ENCODE results near the gene EMD. TPM values are rescaled to one million over a fixed set of nuclear protein-coding genes. Genes with fewer than 3 reads are reported as not detected.
A peak's percentile ranks its signal among the peaks of the same experiment; 100 is the strongest.

EMD gene
- total and polyA plus RNA-seq, 2 experiments from 2014 or later, result 39.4 to 61.0 TPM

DNA sequence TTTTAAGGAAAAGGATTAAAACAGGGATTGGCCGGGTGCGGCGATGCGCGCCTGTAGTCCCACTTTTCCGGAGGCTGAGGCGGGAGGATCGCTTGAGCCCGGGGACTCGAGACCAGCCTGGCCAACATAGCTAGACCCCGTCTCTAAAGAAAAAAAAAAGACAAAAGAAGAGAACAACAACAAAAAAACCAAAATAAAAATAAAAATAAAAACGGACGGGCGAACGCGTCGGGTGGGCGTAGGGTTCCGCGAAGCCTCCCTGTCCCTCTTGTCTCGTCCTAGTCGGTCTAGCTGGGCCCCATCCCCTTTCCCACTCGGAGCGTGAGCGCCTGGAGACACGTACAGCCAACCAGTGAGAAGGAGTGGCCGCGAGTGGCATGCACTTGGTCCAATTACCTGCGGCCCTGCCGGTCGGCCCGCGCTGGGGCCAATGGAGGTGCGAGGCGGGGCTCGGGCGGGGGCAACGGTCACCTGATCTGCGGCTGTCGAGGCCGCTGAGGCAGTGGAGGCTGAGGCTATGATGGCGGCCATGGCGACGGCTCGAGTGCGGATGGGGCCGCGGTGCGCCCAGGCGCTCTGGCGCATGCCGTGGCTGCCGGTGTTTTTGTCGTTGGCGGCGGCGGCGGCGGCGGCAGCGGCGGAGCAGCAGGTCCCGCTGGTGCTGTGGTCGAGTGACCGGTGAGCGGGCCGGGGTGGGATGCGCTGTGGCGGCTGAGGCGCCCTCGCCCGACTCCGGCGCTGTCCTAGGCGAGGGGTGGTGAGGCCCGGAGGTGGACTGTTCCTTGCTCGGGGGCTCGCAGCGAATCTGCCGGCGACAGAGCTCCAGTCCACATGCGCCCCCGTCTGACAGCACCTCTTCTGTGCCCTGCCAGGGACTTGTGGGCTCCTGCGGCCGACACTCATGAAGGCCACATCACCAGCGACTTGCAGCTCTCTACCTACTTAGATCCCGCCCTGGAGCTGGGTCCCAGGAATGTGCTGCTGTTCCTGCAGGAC, 49.4 kb downstream of the EMD start, which contains the start of gene ATP6AP1:
Gene ATP6AP1, plus strand, starts transcription at position 502 of the 996 bp plus-strand sequence. Its CDS starts 16 bp downstream, at position 518.
- Histone ChIP-seq H3K4me3 (peak within 1 kb of the TSS; percentile 58), H3K4me2 (peak within 1 kb of the TSS; percentile 85), H3K9me3 (ENCODE audit: low read depth) (no peaks in the 10 kb centered on the region), H3K36me3 (replicated peaks; ENCODE audit: insufficient read depth, low read depth) (no peaks in the 10 kb centered on the region), H4K20me1 (ENCODE audit: insufficient read depth, poor library complexity, severe bottlenecking) (no peaks in the 10 kb centered on the region), H2AFZ (peak within 1 kb of the TSS; percentile 84), H3K9me2 (replicated peaks; ENCODE audit: insufficient read depth) (no peaks in the 10 kb centered on the region), H3K27ac (peak within 1 kb of the TSS; percentile 88), H3K79me2 (peaks cover 28% of the 10 kb centered on the region), H3K4me1 (ENCODE audit: insufficient read depth) (no peaks in the 10 kb centered on the region), H3K27me3 (no peaks in the 10 kb centered on the region)
- peak; percentile 92 for DNase-seq (ENCODE audit: low spot score)
- TF ChIP-seq EZH2 (IDR thresholded peaks at IDR 0.05; ENCODE audit: borderline replicate concordance) (no peak), EZH2phosphoT487 (IDR thresholded peaks at IDR 0.05; ENCODE audit: low read depth, severe bottlenecking, unreplicated experiment) (no peak)
- TF ChIP-seq, protein P1, sequence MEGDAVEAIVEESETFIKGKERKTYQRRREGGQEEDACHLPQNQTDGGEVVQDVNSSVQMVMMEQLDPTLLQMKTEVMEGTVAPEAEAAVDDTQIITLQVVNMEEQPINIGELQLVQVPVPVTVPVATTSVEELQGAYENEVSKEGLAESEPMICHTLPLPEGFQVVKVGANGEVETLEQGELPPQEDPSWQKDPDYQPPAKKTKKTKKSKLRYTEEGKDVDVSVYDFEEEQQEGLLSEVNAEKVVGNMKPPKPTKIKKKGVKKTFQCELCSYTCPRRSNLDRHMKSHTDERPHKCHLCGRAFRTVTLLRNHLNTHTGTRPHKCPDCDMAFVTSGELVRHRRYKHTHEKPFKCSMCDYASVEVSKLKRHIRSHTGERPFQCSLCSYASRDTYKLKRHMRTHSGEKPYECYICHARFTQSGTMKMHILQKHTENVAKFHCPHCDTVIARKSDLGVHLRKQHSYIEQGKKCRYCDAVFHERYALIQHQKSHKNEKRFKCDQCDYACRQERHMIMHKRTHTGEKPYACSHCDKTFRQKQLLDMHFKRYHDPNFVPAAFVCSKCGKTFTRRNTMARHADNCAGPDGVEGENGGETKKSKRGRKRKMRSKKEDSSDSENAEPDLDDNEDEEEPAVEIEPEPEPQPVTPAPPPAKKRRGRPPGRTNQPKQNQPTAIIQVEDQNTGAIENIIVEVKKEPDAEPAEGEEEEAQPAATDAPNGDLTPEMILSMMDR (IDR thresholded peaks at IDR 0.05; ENCODE audit: poor library complexity), result peak; percentile 3
- WGBS (ENCODE audit: low lambda C conversion rate, missing lambda C conversion rate), result 55% methylated on average over 61 of the region's 87 CpGs

DNA sequence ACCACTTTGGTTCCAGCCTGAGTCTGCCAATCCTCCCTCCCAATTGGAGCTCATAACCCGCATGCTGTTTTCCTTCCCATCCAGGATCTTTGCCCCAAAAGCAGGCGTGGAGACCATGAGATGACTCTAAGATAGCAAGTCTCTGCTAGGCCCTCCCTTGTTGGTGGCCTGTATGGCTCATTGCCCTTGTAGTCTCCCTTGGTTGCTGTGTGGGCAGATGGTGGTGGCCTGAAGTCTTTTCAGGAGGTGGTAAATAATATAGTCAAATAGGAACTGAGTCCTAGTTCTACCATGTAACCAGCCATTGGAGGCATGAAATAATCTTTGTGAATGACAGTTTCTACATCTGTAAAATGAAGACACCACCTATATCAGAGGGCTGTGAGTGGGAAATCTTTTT, 50.6 kb downstream of the EMD start:
- TF ChIP-seq, protein P1 (IDR thresholded peaks at IDR 0.05; ENCODE audit: poor library complexity), result no peak
- TF ChIP-seq EZH2 (IDR thresholded peaks at IDR 0.05; ENCODE audit: borderline replicate concordance) (no peak), EZH2phosphoT487 (IDR thresholded peaks at IDR 0.05; ENCODE audit: low read depth, severe bottlenecking, unreplicated experiment) (no peak)
- H3K27ac ChIP-seq, result no peak overlapping the region
- peak overlapping the region; percentile 58 for H3K4me3 ChIP-seq
- DNase-seq (ENCODE audit: low spot score), result no peak
- 87% methylated on average over 2 of the region's 2 CpGs for WGBS (ENCODE audit: low lambda C conversion rate, missing lambda C conversion rate)
- H3K36me3 ChIP-seq (replicated peaks; ENCODE audit: insufficient read depth, low read depth), result no peaks in the 10 kb centered on the region
- H2AFZ ChIP-seq, result no peak overlapping the region
- peaks cover 28% of the 10 kb centered on the region for H3K79me2 ChIP-seq
- H3K27me3 ChIP-seq, result no peaks in the 10 kb centered on the region
- no peaks in the 10 kb centered on the region for H4K20me1 ChIP-seq (ENCODE audit: insufficient read depth, poor library complexity, severe bottlenecking)
- H3K4me1 ChIP-seq (ENCODE audit: insufficient read depth), result no peaks in the 10 kb centered on the region
- no peaks in the 10 kb centered on the region for H3K9me3 ChIP-seq (ENCODE audit: low read depth)
- H3K9me2 ChIP-seq (replicated peaks; ENCODE audit: insufficient read depth), result no peaks in the 10 kb centered on the region
- peak overlapping the region; percentile 85 for H3K4me2 ChIP-seq

DNA sequence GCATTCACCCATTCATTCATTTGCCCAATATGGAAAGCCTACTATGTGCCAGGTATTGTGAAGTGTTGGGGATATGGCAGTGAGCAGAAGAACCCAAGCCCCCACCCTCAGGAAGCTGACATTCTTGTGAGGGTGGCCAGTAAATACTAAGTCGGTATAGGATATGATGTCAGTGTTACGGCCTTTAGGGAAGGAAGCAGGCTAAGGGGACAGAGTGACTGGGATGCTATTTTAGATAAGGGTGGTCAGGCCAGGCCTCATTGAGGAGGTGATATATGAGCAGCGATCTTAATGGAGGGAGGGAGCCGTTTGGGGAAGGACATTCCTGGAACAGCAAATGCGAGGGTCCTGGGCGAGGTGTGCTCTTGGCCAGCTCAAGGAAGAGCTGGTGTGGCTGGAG, 51.4 kb downstream of the EMD start:
- Histone ChIP-seq H3K9me2 (replicated peaks; ENCODE audit: insufficient read depth) (no peaks in the 10 kb centered on the region), H3K27me3 (no peaks in the 10 kb centered on the region), H3K4me1 (ENCODE audit: insufficient read depth) (no peaks in the 10 kb centered on the region), H3K36me3 (replicated peaks; ENCODE audit: insufficient read depth, low read depth) (no peaks in the 10 kb centered on the region), H3K4me2 (peak overlapping the region; percentile 85), H3K9me3 (ENCODE audit: low read depth) (no peaks in the 10 kb centered on the region), H4K20me1 (ENCODE audit: insufficient read depth, poor library complexity, severe bottlenecking) (no peaks in the 10 kb centered on the region), H2AFZ (no peak overlapping the region), H3K27ac (no peak overlapping the region), H3K4me3 (no peak overlapping the region), H3K79me2 (peaks cover 28% of the 10 kb centered on the region)
- 83% methylated on average over 6 of the region's 6 CpGs for WGBS (ENCODE audit: low lambda C conversion rate, missing lambda C conversion rate)
- TF ChIP-seq EZH2phosphoT487 (IDR thresholded peaks at IDR 0.05; ENCODE audit: low read depth, severe bottlenecking, unreplicated experiment) (no peak), EZH2 (IDR thresholded peaks at IDR 0.05; ENCODE audit: borderline replicate concordance) (no peak)
- TF ChIP-seq, protein P1 (IDR thresholded peaks at IDR 0.05; ENCODE audit: poor library complexity), result no peak
- no peak for DNase-seq (ENCODE audit: low spot score)
